ENCODE measurements around the gene ARID2.

ARID2 gene

GRCh38 chr12:45768194-45768593, 38.7 kb downstream of the ARID2 start:
- no peak for DNase-seq (ENCODE audit: low read depth)
- TF ChIP-seq CTCF (IDR thresholded peaks at IDR 0.05; ENCODE audit: low read depth, low read length, missing control alignments) = no peak
- in situ Hi-C loops (cut with HindIII; ENCODE audit: low sequenced_read_pairs) = no loop called here
- H3K4me3 ChIP-seq (ENCODE audit: low read depth, low read length) = no peak overlapping the region

GRCh38 chr12:45773747-45774146, 44.2 kb downstream of the ARID2 start:
- TF ChIP-seq CTCF (IDR thresholded peaks at IDR 0.05; ENCODE audit: low read depth, low read length, missing control alignments) = no peak
- no peak for DNase-seq (ENCODE audit: low read depth)
- in situ Hi-C loops (cut with HindIII; ENCODE audit: low sequenced_read_pairs) = no loop called here
- H3K4me3 ChIP-seq (ENCODE audit: low read depth, low read length) = no peak overlapping the region

GRCh38 chr12:45774508-45775162, 45.1 kb downstream of the ARID2 start:
- TF ChIP-seq CTCF (IDR thresholded peaks at IDR 0.05; ENCODE audit: low read depth, low read length, missing control alignments) = no peak
- in situ Hi-C loops (cut with HindIII; ENCODE audit: low sequenced_read_pairs) = no loop called here
- DNase-seq (ENCODE audit: low read depth) = no peak
- H3K4me3 ChIP-seq (ENCODE audit: low read depth, low read length) = no peak overlapping the region

GRCh38 chr12:45775465-45775864, 46.0 kb downstream of the ARID2 start:
- H3K4me3 ChIP-seq (ENCODE audit: low read depth, low read length) = no peak overlapping the region
- no peak for DNase-seq (ENCODE audit: low read depth)
- in situ Hi-C loops (cut with HindIII; ENCODE audit: low sequenced_read_pairs) = no loop called here
- no peak for TF ChIP-seq CTCF (IDR thresholded peaks at IDR 0.05; ENCODE audit: low read depth, low read length, missing control alignments)

GRCh38 chr12:45775964-45776363, 46.5 kb downstream of the ARID2 start:
- DNase-seq (ENCODE audit: low read depth) = no peak
- H3K4me3 ChIP-seq (ENCODE audit: low read depth, low read length) = no peak overlapping the region
- in situ Hi-C loops (cut with HindIII; ENCODE audit: low sequenced_read_pairs) = no loop called here

GRCh38 chr12:45779936-45780335, 50.4 kb downstream of the ARID2 start:
- H3K4me3 ChIP-seq (ENCODE audit: low read depth, low read length) = no peak overlapping the region
- in situ Hi-C loops (cut with HindIII; ENCODE audit: low sequenced_read_pairs) = no loop called here
- no peak for TF ChIP-seq CTCF (IDR thresholded peaks at IDR 0.05; ENCODE audit: low read depth, low read length, missing control alignments)
- DNase-seq (ENCODE audit: low read depth) = no peak

More at GRCh38 chr12:45775964-45776363, 46.5 kb downstream of the ARID2 start:
- TF ChIP-seq CTCF (IDR thresholded peaks at IDR 0.05; ENCODE audit: low read depth, low read length, missing control alignments) = no peak

All from astrocyte of the cerebellum (primary cell).